ENCODE results near the gene EHD4. TPM values are rescaled to one million over a fixed set of nuclear protein-coding genes. Genes with fewer than 3 reads are reported as not detected.
A peak's percentile ranks its signal among the peaks of the same experiment; 100 is the strongest.

EHD4 gene
- total RNA-seq, 1 donor from 2014 or later = 190 TPM

GRCh38 chr15:41980654-41981323 is 8.4 kb upstream of the EHD4 start:
- no peak for DNase-seq (ENCODE audit: low read depth, low spot score)

- DNase-seq (ENCODE audit: low read depth, low spot score) = no peak
Observed at GRCh38 chr15:41979493-41980266, 7.3 kb upstream of the EHD4 start.

GRCh38 chr15:41978534-41978933 is 6.2 kb upstream of the EHD4 start:
- DNase-seq (ENCODE audit: low read depth, low spot score) = no peak

- DNase-seq (ENCODE audit: low read depth, low spot score) = no peak
Observed at GRCh38 chr15:41977757-41978383, 5.5 kb upstream of the EHD4 start.

GRCh38 chr15:41975669-41976068 is 3.3 kb upstream of the EHD4 start:
- DNase-seq (ENCODE audit: low read depth, low spot score) = no peak

- no peak for DNase-seq (ENCODE audit: low read depth, low spot score)
Observed at GRCh38 chr15:41974041-41974440, 1.7 kb upstream of the EHD4 start.

GRCh38 chr15:41971895-41972252 is 483 bp downstream of the EHD4 start:
- no peak for DNase-seq (ENCODE audit: low read depth, low spot score)

GRCh38 chr15:41971089-41971894 is 1.1 kb downstream of the EHD4 start:
- peak; percentile 49 for DNase-seq (ENCODE audit: low read depth, low spot score)

- DNase-seq (ENCODE audit: low read depth, low spot score) = no peak
Observed at GRCh38 chr15:41970456-41970855, 1.9 kb downstream of the EHD4 start.

- DNase-seq (ENCODE audit: low read depth, low spot score) = no peak
Observed at GRCh38 chr15:41969851-41970431, 2.4 kb downstream of the EHD4 start.

GRCh38 chr15:41968701-41969100 is 3.7 kb downstream of the EHD4 start:
- no peak for DNase-seq (ENCODE audit: low read depth, low spot score)

GRCh38 chr15:41967506-41968206 is 4.7 kb downstream of the EHD4 start:
- DNase-seq (ENCODE audit: low read depth, low spot score) = peak; percentile 43

GRCh38 chr15:41966920-41967465 is 5.4 kb downstream of the EHD4 start:
- no peak for DNase-seq (ENCODE audit: low read depth, low spot score)

GRCh38 chr15:41966414-41966812 is 5.9 kb downstream of the EHD4 start:
- no peak for DNase-seq (ENCODE audit: low read depth, low spot score)

- DNase-seq (ENCODE audit: low read depth, low spot score) = no peak
Observed at GRCh38 chr15:41965441-41966413, 6.6 kb downstream of the EHD4 start.

- no peak for DNase-seq (ENCODE audit: low read depth, low spot score)
Observed at GRCh38 chr15:41961595-41962202, 10.7 kb downstream of the EHD4 start.

GRCh38 chr15:41961001-41961518 is 11.3 kb downstream of the EHD4 start:
- DNase-seq (ENCODE audit: low read depth, low spot score) = no peak

- peak; percentile 74 for DNase-seq (ENCODE audit: low read depth, low spot score)
Observed at GRCh38 chr15:41958002-41958420, 14.3 kb downstream of the EHD4 start.
